GM18870 (cell line): Measurements from ENCODE around the gene C1orf35.
"Not testable (repeated sequence)": the region's sequence is repeated elsewhere in the genome, so short reads cannot be mapped to it uniquely, and the experiment has no call there.

Experiments
- ATAC-seq: cut with Tn5 transposase; IDR thresholded peaks from one replicate; pipeline ENCODE4 v1.9.1; 2021; ENCODE audit warnings: moderate library complexity; ENCODE audit not compliant: unreplicated experiment

C1orf35 gene

GRCh38 chr1:228142701-228143136 lies 39.6 kb upstream of the C1orf35 start:
- ATAC-seq: no peak

- no peak for ATAC-seq
These were observed 39.1 kb upstream of the C1orf35 start for GRCh38 chr1:228142155-228142691.

GRCh38 chr1:228141226-228142044 lies 38.3 kb upstream of the C1orf35 start:
- no peak for ATAC-seq

GRCh38 chr1:228140724-228141225 lies 37.6 kb upstream of the C1orf35 start:
- no peak for ATAC-seq

GRCh38 chr1:228139931-228140723 lies 37.0 kb upstream of the C1orf35 start, which contains the start of gene GUK1:
Gene GUK1 (plus strand): TSS chr1:228140279. CDS start chr1:228140303, 24 bp downstream.
- peak; percentile 90 for ATAC-seq

- no peak for ATAC-seq
These were observed 36.3 kb upstream of the C1orf35 start for GRCh38 chr1:228139406-228139930.

- ATAC-seq: no peak
These were observed 33.8 kb upstream of the C1orf35 start for GRCh38 chr1:228136901-228137300.

GRCh38 chr1:228134591-228134990 lies 31.5 kb upstream of the C1orf35 start:
- ATAC-seq: no peak

- ATAC-seq: no peak
These were observed 28.6 kb upstream of the C1orf35 start for GRCh38 chr1:228131766-228132165.

- no peak for ATAC-seq
These were observed 22.1 kb upstream of the C1orf35 start for GRCh38 chr1:228125185-228125584.

GRCh38 chr1:228123505-228123904 lies 20.4 kb upstream of the C1orf35 start:
- ATAC-seq: no peak

- ATAC-seq: no peak
These were observed 19.9 kb upstream of the C1orf35 start for GRCh38 chr1:228122921-228123441.

- ATAC-seq: no peak
These were observed 17.8 kb upstream of the C1orf35 start for GRCh38 chr1:228120857-228121489.

GRCh38 chr1:228120351-228120750 lies 17.2 kb upstream of the C1orf35 start:
- ATAC-seq: no peak

GRCh38 chr1:228118040-228118439 lies 14.9 kb upstream of the C1orf35 start:
- ATAC-seq: no peak

- no peak for ATAC-seq
These were observed 14.2 kb upstream of the C1orf35 start for GRCh38 chr1:228117335-228117734.

GRCh38 chr1:228114827-228115226 lies 11.7 kb upstream of the C1orf35 start:
- ATAC-seq: no peak

- no peak for ATAC-seq
These were observed 9.5 kb upstream of the C1orf35 start for GRCh38 chr1:228112617-228113016.

- no peak for ATAC-seq
These were observed 9.0 kb upstream of the C1orf35 start for GRCh38 chr1:228112167-228112566.

- not testable (repeated sequence) for ATAC-seq
These were observed 8.2 kb upstream of the C1orf35 start for GRCh38 chr1:228111315-228111714.
